Fibroblast of the aortic adventitia (primary cell): Measurements from ENCODE around the gene ZNF205. TPM values are rescaled to one million over a fixed set of nuclear protein-coding genes. Genes with fewer than 3 reads are reported as not detected.
A peak's percentile ranks its signal among the peaks of the same experiment; 100 is the strongest.

Experiments used
- DNase-seq: peaks from one replicate; pipeline ENCODE4 v3.0.0-alpha.2; 2010; ENCODE audit warnings: low read depth
- H3K4me3 ChIP-seq: 2 replicates; pipeline ENCODE4 v1.5.1; 2011; ENCODE audit warnings: low read depth, mild to moderate bottlenecking, control low read depth, low read length, moderate library complexity
- total RNA-seq: library from RNA; depleted of rRNA; stranded (reverse); fragments of >200 nt; gene quantifications from 2 replicates; pipeline ENCODE4 v1.2.3, GENCODE V29; 2012; ENCODE audit warnings: low replicate concordance
- TF ChIP-seq, protein P1 (sequence below): IDR thresholded peaks from 2 replicates; pipeline ENCODE4 v1.5.1; 2011; ENCODE audit warnings: mild to moderate bottlenecking, low read length, control low read depth, inconsistent platforms; ENCODE audit not compliant: insufficient read depth

The ZNF205 gene
- total RNA-seq, 1 donor, result 14.7 TPM

DNA sequence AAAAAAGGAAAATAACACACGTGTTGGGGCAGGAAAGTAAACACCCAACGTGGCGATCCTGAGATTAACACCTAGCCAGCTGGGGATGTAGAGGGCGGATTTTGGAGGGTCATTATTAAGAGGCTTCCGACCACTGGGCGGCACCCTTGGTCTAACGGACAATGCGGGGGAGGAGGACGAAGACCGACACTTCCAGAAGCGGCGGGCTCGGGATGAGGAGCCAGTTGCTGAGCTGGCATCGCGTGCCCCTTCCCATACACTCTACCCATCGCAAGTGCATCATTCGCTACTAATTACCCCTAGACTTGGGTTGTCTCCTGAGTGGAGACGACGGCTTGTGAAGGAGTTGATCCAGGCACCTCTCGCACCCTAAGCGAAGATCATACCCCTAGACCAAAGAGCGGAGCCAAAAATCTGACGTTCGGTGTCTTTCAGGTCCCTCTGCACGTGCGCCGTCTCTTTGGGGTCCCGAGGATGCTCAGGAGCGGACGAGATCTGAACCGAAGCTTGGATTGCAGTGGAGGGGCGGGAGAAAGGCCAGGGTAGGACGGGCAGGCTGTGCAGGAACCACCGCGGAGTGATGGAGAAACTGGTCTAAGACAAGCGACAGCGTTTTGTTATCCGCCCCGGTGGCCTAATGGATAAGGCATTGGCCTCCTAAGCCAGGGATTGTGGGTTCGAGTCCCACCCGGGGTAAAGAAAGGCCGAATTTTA is 40.0 kb downstream of the ZNF205 start:
- peak; percentile 93 for DNase-seq
- peak overlapping the region; percentile 61 for H3K4me3 ChIP-seq
- TF ChIP-seq, protein P1, sequence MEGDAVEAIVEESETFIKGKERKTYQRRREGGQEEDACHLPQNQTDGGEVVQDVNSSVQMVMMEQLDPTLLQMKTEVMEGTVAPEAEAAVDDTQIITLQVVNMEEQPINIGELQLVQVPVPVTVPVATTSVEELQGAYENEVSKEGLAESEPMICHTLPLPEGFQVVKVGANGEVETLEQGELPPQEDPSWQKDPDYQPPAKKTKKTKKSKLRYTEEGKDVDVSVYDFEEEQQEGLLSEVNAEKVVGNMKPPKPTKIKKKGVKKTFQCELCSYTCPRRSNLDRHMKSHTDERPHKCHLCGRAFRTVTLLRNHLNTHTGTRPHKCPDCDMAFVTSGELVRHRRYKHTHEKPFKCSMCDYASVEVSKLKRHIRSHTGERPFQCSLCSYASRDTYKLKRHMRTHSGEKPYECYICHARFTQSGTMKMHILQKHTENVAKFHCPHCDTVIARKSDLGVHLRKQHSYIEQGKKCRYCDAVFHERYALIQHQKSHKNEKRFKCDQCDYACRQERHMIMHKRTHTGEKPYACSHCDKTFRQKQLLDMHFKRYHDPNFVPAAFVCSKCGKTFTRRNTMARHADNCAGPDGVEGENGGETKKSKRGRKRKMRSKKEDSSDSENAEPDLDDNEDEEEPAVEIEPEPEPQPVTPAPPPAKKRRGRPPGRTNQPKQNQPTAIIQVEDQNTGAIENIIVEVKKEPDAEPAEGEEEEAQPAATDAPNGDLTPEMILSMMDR, result peak; percentile 32

DNA sequence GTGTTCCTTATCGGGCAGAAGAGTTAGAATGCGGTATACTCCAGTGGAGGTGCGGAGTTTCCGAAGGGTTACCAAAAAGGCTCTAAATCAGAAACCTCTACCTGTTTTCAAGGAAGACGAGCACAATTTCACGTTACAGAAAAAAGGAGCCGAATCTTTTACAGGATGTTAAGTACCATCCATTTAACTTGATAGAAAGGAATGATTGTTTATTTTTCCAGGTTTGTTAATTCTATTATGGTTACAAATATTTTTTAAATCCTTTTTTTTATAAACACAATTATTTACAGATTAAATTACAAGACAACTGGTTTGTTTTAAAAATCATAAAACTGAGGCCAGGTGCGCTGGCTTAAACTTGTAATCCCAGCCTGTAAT is 40.6 kb downstream of the ZNF205 start:
- H3K4me3 ChIP-seq, result no peak overlapping the region
- TF ChIP-seq, protein P1, result no peak
- DNase-seq, result no peak

DNA sequence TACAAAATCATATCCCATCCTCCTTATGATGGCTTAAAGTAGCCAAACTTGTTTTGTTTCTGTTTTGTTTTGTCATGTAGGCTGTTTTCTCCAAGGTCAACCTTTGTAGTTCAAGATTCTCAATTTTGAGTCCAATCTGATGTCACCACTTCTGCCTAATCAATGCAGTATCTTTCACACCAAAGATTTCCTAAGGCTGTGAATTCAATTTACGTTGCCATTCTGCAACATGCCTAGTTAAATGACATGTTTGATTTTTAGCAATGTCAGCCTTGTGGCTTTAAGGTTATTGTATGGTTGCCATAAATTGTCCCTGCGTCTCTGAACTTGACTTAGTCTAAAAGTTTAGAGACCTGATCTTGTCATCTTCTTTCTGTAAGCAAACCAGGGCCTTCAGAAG is 42.8 kb downstream of the ZNF205 start:
- DNase-seq, result no peak
- TF ChIP-seq, protein P1, result no peak
- no peak overlapping the region for H3K4me3 ChIP-seq

DNA sequence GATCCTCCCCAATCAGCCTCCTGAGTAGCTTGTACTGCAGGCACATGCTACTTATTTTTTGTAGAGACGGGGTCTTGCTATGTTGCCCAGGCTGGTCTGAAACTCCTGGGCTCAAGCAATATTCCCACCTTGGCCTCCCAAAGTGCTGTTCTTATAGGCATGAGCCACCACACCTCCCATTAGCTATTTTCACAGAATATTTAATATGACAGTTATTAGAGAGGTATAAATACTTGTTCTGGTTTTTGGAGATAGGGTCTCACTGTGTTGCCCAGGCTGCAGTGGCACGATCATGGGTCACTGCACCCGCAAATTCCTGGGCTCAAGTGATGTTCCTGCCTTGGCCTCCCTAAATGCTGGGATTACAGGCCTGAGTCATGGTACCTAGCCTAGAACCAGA is 43.6 kb downstream of the ZNF205 start:
- H3K4me3 ChIP-seq, result no peak overlapping the region
- no peak for DNase-seq
- TF ChIP-seq, protein P1, result no peak

- TF ChIP-seq, protein P1, result no peak
- H3K4me3 ChIP-seq, result peak overlapping the region; percentile 76
- DNase-seq, result peak; percentile 95
Measured at GRCh38 chr16:3157229-3158025, 45.0 kb downstream of the ZNF205 start.

GRCh38 chr16:3158026-3158509 is 45.7 kb downstream of the ZNF205 start:
- TF ChIP-seq, protein P1, result no peak
- no peak for DNase-seq
- peak overlapping the region; percentile 76 for H3K4me3 ChIP-seq
